Stimulated activated CD8-positive, alpha-beta memory T cell treated with anti-CD3 and anti-CD28 coated beads, Interleukin-15, amount 100 ng/mL, for 24 hours (primary cell): ENCODE results near the gene STX18.
"Not testable (repeated sequence)": the region's sequence is repeated elsewhere in the genome, so short reads cannot be mapped to it uniquely, and the experiment has no call there.

Source experiments
- DNase-seq: peaks from one replicate; pipeline ENCODE4 v3.0.0-alpha.2; 2020; ENCODE audit warnings: low read depth

STX18 gene

GRCh38 chr4:4479366-4479765 is 62.5 kb downstream of the STX18 start:
- no peak for DNase-seq

GRCh38 chr4:4477796-4478195 is 64.1 kb downstream of the STX18 start:
- no peak for DNase-seq

- no peak for DNase-seq
These were observed 64.5 kb downstream of the STX18 start for GRCh38 chr4:4477391-4477790.

- no peak for DNase-seq
These were observed 67.4 kb downstream of the STX18 start for GRCh38 chr4:4474476-4474875.

- DNase-seq, result no peak
These were observed 69.4 kb downstream of the STX18 start for GRCh38 chr4:4472344-4472958.

GRCh38 chr4:4471195-4471594 is 70.7 kb downstream of the STX18 start:
- no peak for DNase-seq

- no peak for DNase-seq
These were observed 71.6 kb downstream of the STX18 start for GRCh38 chr4:4470208-4470607.

- DNase-seq, result not testable (repeated sequence)
These were observed 76.6 kb downstream of the STX18 start for GRCh38 chr4:4465238-4465637.

GRCh38 chr4:4462970-4463369 is 78.9 kb downstream of the STX18 start:
- DNase-seq, result no peak

GRCh38 chr4:4461850-4462249 is 80.0 kb downstream of the STX18 start:
- no peak for DNase-seq

- DNase-seq, result no peak
These were observed 80.7 kb downstream of the STX18 start for GRCh38 chr4:4461178-4461577.

- DNase-seq, result no peak
These were observed 81.1 kb downstream of the STX18 start for GRCh38 chr4:4460759-4461158.

GRCh38 chr4:4459181-4459580 is 82.7 kb downstream of the STX18 start:
- DNase-seq, result no peak

GRCh38 chr4:4457803-4458553 is 83.9 kb downstream of the STX18 start:
- no peak for DNase-seq

GRCh38 chr4:4456816-4457578 is 84.9 kb downstream of the STX18 start:
- DNase-seq, result no peak

- DNase-seq, result no peak
These were observed 85.5 kb downstream of the STX18 start for GRCh38 chr4:4456351-4456750.

- DNase-seq, result no peak
These were observed 86.5 kb downstream of the STX18 start for GRCh38 chr4:4455210-4455865.

- no peak for DNase-seq
These were observed 95.4 kb downstream of the STX18 start for GRCh38 chr4:4446434-4446833.

GRCh38 chr4:4443821-4444220 is 98.0 kb downstream of the STX18 start:
- DNase-seq, result no peak

- DNase-seq, result no peak
These were observed 101.4 kb downstream of the STX18 start for GRCh38 chr4:4440333-4441061.

GRCh38 chr4:4439782-4440181 is 102.1 kb downstream of the STX18 start:
- no peak for DNase-seq

- DNase-seq, result no peak
These were observed 103.0 kb downstream of the STX18 start for GRCh38 chr4:4438891-4439290.
